Nephron progenitor cell (in vitro differentiated cells): Measurements from ENCODE around the gene MTFR2.

Source experiments
- DNase-seq: peaks from one replicate; pipeline ENCODE4 v3.0.0; 2021
- H3K27ac Mint-ChIP-seq: 2 replicates; pipeline ENCODE4 v1.8.0; 2021; ENCODE audit warnings: mild to moderate bottlenecking, moderate library complexity, mixed read lengths
- H3K27me3 Mint-ChIP-seq: 2 replicates; pipeline ENCODE4 v1.8.0; 2021; ENCODE audit warnings: mild to moderate bottlenecking, low read depth, mixed read lengths; ENCODE audit not compliant: poor library complexity
- H3K36me3 Mint-ChIP-seq: 2 replicates; pipeline ENCODE4 v1.8.0; 2021; ENCODE audit warnings: low read depth, mixed read lengths
- H3K4me1 Mint-ChIP-seq: 2 replicates; pipeline ENCODE4 v1.8.0; 2021; ENCODE audit warnings: mixed read lengths
- H3K4me3 Mint-ChIP-seq: 2 replicates; pipeline ENCODE4 v1.8.0; 2021; ENCODE audit warnings: mild to moderate bottlenecking, moderate library complexity, mixed read lengths
- H3K9me3 Mint-ChIP-seq: 2 replicates; pipeline ENCODE4 v1.8.0; 2021; ENCODE audit warnings: mild to moderate bottlenecking, moderate library complexity, mixed read lengths
- TF ChIP-seq, protein P1 (sequence below): fragments of 200-600 bp; sonication (generic); IDR thresholded peaks from 2 replicates; pipeline ENCODE4 v1.5.0; 2021; ENCODE audit warnings: antibody characterized with exemption

MTFR2 gene

GRCh38 chr6:136249336-136249735 lies 775 bp downstream of the MTFR2 start:
- peaks cover 4% of the 10 kb centered on the region for H3K36me3 Mint-ChIP-seq
- H3K4me3 Mint-ChIP-seq = peak overlapping the region; percentile 93
- H3K27ac Mint-ChIP-seq = no peak overlapping the region
- no peak for DNase-seq
- TF ChIP-seq, protein P1, sequence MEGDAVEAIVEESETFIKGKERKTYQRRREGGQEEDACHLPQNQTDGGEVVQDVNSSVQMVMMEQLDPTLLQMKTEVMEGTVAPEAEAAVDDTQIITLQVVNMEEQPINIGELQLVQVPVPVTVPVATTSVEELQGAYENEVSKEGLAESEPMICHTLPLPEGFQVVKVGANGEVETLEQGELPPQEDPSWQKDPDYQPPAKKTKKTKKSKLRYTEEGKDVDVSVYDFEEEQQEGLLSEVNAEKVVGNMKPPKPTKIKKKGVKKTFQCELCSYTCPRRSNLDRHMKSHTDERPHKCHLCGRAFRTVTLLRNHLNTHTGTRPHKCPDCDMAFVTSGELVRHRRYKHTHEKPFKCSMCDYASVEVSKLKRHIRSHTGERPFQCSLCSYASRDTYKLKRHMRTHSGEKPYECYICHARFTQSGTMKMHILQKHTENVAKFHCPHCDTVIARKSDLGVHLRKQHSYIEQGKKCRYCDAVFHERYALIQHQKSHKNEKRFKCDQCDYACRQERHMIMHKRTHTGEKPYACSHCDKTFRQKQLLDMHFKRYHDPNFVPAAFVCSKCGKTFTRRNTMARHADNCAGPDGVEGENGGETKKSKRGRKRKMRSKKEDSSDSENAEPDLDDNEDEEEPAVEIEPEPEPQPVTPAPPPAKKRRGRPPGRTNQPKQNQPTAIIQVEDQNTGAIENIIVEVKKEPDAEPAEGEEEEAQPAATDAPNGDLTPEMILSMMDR = no peak
- H3K27me3 Mint-ChIP-seq = no peaks in the 10 kb centered on the region
- H3K9me3 Mint-ChIP-seq = no peaks in the 10 kb centered on the region
- peaks cover 31% of the 10 kb centered on the region for H3K4me1 Mint-ChIP-seq

- no peaks in the 10 kb centered on the region for H3K9me3 Mint-ChIP-seq
- H3K27ac Mint-ChIP-seq = no peak overlapping the region
- peaks cover 15% of the 10 kb centered on the region for H3K36me3 Mint-ChIP-seq
- H3K4me3 Mint-ChIP-seq = no peak overlapping the region
- H3K4me1 Mint-ChIP-seq = peaks cover 6% of the 10 kb centered on the region
- H3K27me3 Mint-ChIP-seq = no peaks in the 10 kb centered on the region
- TF ChIP-seq, protein P1 = no peak
- no peak for DNase-seq
Observed at GRCh38 chr6:136244061-136244616, 6.0 kb downstream of the MTFR2 start.

- Mint-ChIP-seq H3K9me3 (no peaks in the 10 kb centered on the region), H3K27ac (peak overlapping the region; percentile 31), H3K4me3 (no peak overlapping the region), H3K36me3 (peaks cover 22% of the 10 kb centered on the region), H3K27me3 (no peaks in the 10 kb centered on the region), H3K4me1 (peaks cover 5% of the 10 kb centered on the region)
- no peak for DNase-seq
- TF ChIP-seq, protein P1 = no peak
Observed at GRCh38 chr6:136236466-136237293, 13.4 kb downstream of the MTFR2 start.

DNA sequence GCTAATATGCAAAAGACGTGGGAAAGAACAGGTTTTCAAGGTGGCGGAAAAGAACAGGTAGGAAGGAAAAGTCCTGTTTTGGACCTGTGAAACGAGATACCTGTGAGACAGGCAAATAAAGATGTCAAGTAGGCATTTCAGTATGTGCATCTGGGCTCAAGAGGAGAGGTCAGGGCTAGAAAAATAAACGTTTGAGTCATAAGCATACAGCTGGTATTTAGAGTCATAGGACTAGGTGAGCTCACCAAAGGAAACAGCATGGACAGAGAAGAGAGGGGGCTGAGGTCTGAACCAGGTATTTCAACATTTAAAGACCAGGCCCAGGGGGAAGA lies 14.9 kb downstream of the MTFR2 start:
- Mint-ChIP-seq H3K36me3 (peaks cover 19% of the 10 kb centered on the region), H3K27ac (peak overlapping the region; percentile 39), H3K4me3 (no peak overlapping the region), H3K27me3 (no peaks in the 10 kb centered on the region), H3K4me1 (peaks cover 5% of the 10 kb centered on the region), H3K9me3 (no peaks in the 10 kb centered on the region)
- DNase-seq = no peak
- TF ChIP-seq, protein P1 = no peak

GRCh38 chr6:136232701-136233100 lies 17.4 kb downstream of the MTFR2 start:
- TF ChIP-seq, protein P1 = no peak
- Mint-ChIP-seq H3K4me3 (no peak overlapping the region), H3K36me3 (peaks cover 9% of the 10 kb centered on the region), H3K27me3 (no peaks in the 10 kb centered on the region), H3K9me3 (no peaks in the 10 kb centered on the region), H3K4me1 (peaks cover 10% of the 10 kb centered on the region), H3K27ac (no peak overlapping the region)
- no peak for DNase-seq
